DND-41 (cell line): ENCODE measurements around the gene TUBA4B.

Experiments used
- EZH2 ChIP-seq: IDR thresholded peaks from 3 replicates; pipeline ENCODE4 v1.6.1; 2012; ENCODE audit warnings: borderline replicate concordance, low read depth, mild to moderate bottlenecking, moderate library complexity, low read length, inconsistent platforms; ENCODE audit not compliant: severe bottlenecking
- TF ChIP-seq, protein P1 (sequence below): IDR thresholded peaks from 2 replicates; pipeline ENCODE4 v1.5.1; 2012; ENCODE audit warnings: borderline replicate concordance, low read length, moderate library complexity, mild to moderate bottlenecking; ENCODE audit not compliant: poor library complexity, severe bottlenecking; ENCODE audit errors: extremely low read depth

DNA sequence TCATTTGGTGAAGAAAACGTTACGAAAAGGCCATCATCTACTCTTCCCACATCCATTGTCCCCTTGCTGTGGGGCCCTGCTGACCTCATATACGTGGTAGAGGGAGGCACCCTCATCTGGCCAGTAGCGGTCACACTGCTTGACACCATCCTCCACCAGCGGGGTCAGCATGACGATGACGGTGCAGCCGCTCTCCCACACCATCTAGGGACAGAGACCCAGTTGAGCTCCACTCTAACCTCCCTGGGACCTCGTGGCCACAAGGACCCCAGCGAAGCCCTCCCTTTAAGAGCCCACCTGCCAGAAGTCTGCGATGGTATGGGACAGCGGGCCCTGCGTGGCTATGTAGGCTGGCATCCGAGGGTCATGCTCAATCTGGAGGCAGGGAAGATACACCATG, 43.1 kb downstream of the TUBA4B start:
- TF ChIP-seq, protein P1, sequence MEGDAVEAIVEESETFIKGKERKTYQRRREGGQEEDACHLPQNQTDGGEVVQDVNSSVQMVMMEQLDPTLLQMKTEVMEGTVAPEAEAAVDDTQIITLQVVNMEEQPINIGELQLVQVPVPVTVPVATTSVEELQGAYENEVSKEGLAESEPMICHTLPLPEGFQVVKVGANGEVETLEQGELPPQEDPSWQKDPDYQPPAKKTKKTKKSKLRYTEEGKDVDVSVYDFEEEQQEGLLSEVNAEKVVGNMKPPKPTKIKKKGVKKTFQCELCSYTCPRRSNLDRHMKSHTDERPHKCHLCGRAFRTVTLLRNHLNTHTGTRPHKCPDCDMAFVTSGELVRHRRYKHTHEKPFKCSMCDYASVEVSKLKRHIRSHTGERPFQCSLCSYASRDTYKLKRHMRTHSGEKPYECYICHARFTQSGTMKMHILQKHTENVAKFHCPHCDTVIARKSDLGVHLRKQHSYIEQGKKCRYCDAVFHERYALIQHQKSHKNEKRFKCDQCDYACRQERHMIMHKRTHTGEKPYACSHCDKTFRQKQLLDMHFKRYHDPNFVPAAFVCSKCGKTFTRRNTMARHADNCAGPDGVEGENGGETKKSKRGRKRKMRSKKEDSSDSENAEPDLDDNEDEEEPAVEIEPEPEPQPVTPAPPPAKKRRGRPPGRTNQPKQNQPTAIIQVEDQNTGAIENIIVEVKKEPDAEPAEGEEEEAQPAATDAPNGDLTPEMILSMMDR: no peak
- TF ChIP-seq EZH2: no peak
